ENCODE measurements around the gene GULP1. TPM values are rescaled to one million over a fixed set of nuclear protein-coding genes. Genes with fewer than 3 reads are reported as not detected.

GULP1 gene
- total RNA-seq, 4 donors from 2014 or later, result 14.3 to 128 (median 95.7) TPM

- Histone ChIP-seq H3K4me1 (peaks cover 0 to 4% of the 10 kb centered on the region in 2 donors), H3K27me3 (no peaks in the 10 kb centered on the region), H3K4me3 (no peak overlapping the region), H3K36me3 (no peaks in the 10 kb centered on the region), H3K9me3 (no peaks in the 10 kb centered on the region), H3K27ac (no peak overlapping the region)
- TF ChIP-seq CTCF (IDR thresholded peaks at IDR 0.05), result no peak
- TF ChIP-seq POLR2A (IDR thresholded peaks at IDR 0.05), result no peak
- DNase-seq, result no peak
- intact Hi-C loops (cut with DNase I; ENCODE audit: low total_unique reads), result no loop called here
Observed at GRCh38 chr2:188306271-188306670, 14.6 kb downstream of the GULP1 start.

- intact Hi-C loops (cut with DNase I; ENCODE audit: low total_unique reads), result no loop called here
- no peaks in the 10 kb centered on the region for H3K27me3 ChIP-seq
- DNase-seq, result no peak
- no peak for TF ChIP-seq POLR2A (IDR thresholded peaks at IDR 0.05)
- no peak for TF ChIP-seq CTCF (IDR thresholded peaks at IDR 0.05)
- no peaks in the 10 kb centered on the region for H3K9me3 ChIP-seq
- H3K27ac ChIP-seq, result no peak overlapping the region
- no peaks in the 10 kb centered on the region for H3K36me3 ChIP-seq
- H3K4me3 ChIP-seq, result no peak overlapping the region
- H3K4me1 ChIP-seq, result peaks cover 0 to 4% of the 10 kb centered on the region in 2 donors
Observed at GRCh38 chr2:188307850-188308283, 16.2 kb downstream of the GULP1 start.

GRCh38 chr2:188308483-188308882 lies 16.8 kb downstream of the GULP1 start:
- no peak overlapping the region for H3K27ac ChIP-seq
- intact Hi-C loops (cut with DNase I; ENCODE audit: low total_unique reads), result no loop called here
- no peak for DNase-seq
- H3K4me1 ChIP-seq, result peaks cover 0 to 4% of the 10 kb centered on the region in 2 donors
- H3K27me3 ChIP-seq, result no peaks in the 10 kb centered on the region
- no peaks in the 10 kb centered on the region for H3K36me3 ChIP-seq
- no peak for TF ChIP-seq POLR2A (IDR thresholded peaks at IDR 0.05)
- no peak for TF ChIP-seq CTCF (IDR thresholded peaks at IDR 0.05)
- no peak overlapping the region for H3K4me3 ChIP-seq
- H3K9me3 ChIP-seq, result no peaks in the 10 kb centered on the region

GRCh38 chr2:188309364-188309763 lies 17.7 kb downstream of the GULP1 start:
- no peak for DNase-seq
- no peak overlapping the region for H3K4me3 ChIP-seq
- no peaks in the 10 kb centered on the region for H3K27me3 ChIP-seq
- intact Hi-C loops (cut with DNase I; ENCODE audit: low total_unique reads), result no loop called here
- TF ChIP-seq POLR2A (IDR thresholded peaks at IDR 0.05) (no peak), CTCF (IDR thresholded peaks at IDR 0.05) (no peak)
- H3K9me3 ChIP-seq, result no peaks in the 10 kb centered on the region
- H3K27ac ChIP-seq, result no peak overlapping the region
- H3K36me3 ChIP-seq, result no peaks in the 10 kb centered on the region
- peaks cover 0 to 4% of the 10 kb centered on the region in 2 donors for H3K4me1 ChIP-seq

- intact Hi-C loops (cut with DNase I; ENCODE audit: low total_unique reads), result no loop called here
Observed at GRCh38 chr2:188314314-188315054, 22.8 kb downstream of the GULP1 start.

More at GRCh38 chr2:188314314-188315054, 22.8 kb downstream of the GULP1 start:
- TF ChIP-seq CTCF (IDR thresholded peaks at IDR 0.05), result no peak
- TF ChIP-seq POLR2A (IDR thresholded peaks at IDR 0.05), result no peak
- Histone ChIP-seq H3K36me3 (no peaks in the 10 kb centered on the region), H3K27me3 (no peaks in the 10 kb centered on the region), H3K27ac (no peak overlapping the region), H3K4me3 (no peak overlapping the region), H3K9me3 (no peaks in the 10 kb centered on the region), H3K4me1 (no peaks in the 10 kb centered on the region)
- no peak for DNase-seq

Data from uterus (tissue), 4 donors.